WERI-Rb-1 (cell line): ENCODE measurements around the gene ZNF195.
"Not testable (repeated sequence)": the region's sequence is repeated elsewhere in the genome, so short reads cannot be mapped to it uniquely, and the experiment has no call there.

Experiments
- DNase-seq: peaks from one replicate; pipeline ENCODE4 v3.0.0-alpha.2; 2020
- H3K27ac ChIP-seq: fragments of 250-450 bp; sonication (Bioruptor Pico); 2 replicates; pipeline ENCODE4 v1.5.1; 2020; ENCODE audit warnings: mild to moderate bottlenecking, moderate library complexity
- H3K27me3 ChIP-seq: fragments of 250-450 bp; sonication (Bioruptor Pico); 2 replicates; pipeline ENCODE4 v1.5.1; 2021; ENCODE audit warnings: mild to moderate bottlenecking, low read depth, moderate library complexity; ENCODE audit not compliant: insufficient read depth, severe bottlenecking
- H3K36me3 ChIP-seq: fragments of 250-450 bp; sonication (Bioruptor Pico); 2 replicates; pipeline ENCODE4 v1.5.1; 2020; ENCODE audit warnings: mild to moderate bottlenecking, moderate library complexity
- H3K4me3 ChIP-seq: 2 replicates; pipeline ENCODE4 v1.5.1; 2011; ENCODE audit warnings: low read depth, mild to moderate bottlenecking, control low read depth, low read length
- H3K9me3 ChIP-seq: fragments of 250-450 bp; sonication (Bioruptor Pico); 2 replicates; pipeline ENCODE4 v1.5.1; 2021; ENCODE audit warnings: mild to moderate bottlenecking, moderate library complexity; ENCODE audit not compliant: severe bottlenecking
- TF ChIP-seq, protein P1 (sequence below): IDR thresholded peaks from 2 replicates; pipeline ENCODE4 v1.5.1; 2011; ENCODE audit warnings: low read depth, mild to moderate bottlenecking, control low read depth, inconsistent platforms, low read length

The ZNF195 gene

DNA sequence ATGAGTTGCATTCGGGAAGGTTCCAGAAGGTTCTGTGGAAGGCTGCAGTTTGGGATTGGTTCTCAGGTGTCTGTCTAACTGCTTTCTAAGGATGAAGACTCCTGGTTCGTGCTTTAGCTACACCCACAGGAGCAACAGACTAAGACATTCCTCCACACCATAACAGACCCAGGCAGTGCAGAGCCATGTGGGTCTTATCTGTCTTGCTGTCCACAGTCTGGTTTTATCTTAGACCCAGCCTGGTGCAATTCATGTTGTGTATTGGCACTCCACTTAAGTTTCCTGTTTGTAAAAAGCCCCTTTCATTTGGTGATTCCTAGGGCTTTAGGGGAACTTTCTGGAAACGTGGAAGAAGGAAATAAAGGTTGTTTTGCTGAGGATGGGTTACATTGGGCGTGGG is 22.1 kb upstream of the ZNF195 start:
- H3K9me3 ChIP-seq, DNase-seq, H3K4me3 ChIP-seq, H3K36me3 ChIP-seq, H3K27ac ChIP-seq, H3K27me3 ChIP-seq: not testable (repeated sequence)

DNA sequence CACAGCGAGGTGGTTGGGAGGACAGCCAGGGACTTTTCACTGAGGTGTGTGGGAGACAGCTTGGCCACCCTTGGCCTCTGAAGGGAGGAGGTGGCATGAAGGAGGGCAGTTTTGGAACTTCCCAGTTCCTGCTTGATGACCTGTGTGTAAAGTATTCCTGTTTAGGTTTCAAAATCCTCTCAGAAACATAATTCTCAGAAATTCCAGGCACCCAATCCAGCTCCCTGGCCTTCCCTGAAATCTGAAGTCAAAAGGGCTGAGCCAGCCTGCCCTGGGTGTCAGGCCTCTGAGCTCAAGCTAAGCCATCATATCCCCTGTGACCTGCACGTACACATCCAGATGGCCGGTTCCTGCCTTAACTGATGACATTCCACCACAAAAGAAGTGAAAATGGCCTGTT is 19.6 kb upstream of the ZNF195 start:
- not testable (repeated sequence) for H3K27me3 ChIP-seq, DNase-seq, H3K9me3 ChIP-seq, H3K4me3 ChIP-seq, H3K27ac ChIP-seq, H3K36me3 ChIP-seq

GRCh38 chr11:3398106-3398505 is 19.2 kb upstream of the ZNF195 start:
- not testable (repeated sequence) for H3K9me3 ChIP-seq, H3K27ac ChIP-seq, H3K27me3 ChIP-seq, H3K4me3 ChIP-seq, DNase-seq, H3K36me3 ChIP-seq

DNA sequence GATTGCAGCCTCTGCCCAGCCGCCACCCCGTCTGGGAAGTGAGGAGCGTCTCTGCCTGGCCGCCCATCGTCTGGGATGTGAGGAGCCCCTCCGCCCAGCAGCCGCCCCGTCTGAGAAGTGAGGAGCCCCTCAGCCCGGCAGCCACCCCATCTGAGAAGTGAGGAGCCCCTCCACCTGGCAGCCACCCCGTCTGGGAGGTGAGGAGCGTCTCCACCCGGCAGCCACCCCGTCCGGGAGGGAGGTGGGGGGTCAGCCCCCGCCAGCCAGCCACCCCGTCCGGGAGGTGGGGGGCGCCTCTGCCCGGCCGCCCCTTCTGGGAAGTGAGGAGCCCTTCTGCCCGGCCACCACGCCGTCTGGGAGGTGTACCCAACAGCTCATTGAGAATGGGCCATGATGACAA is 18.3 kb upstream of the ZNF195 start:
- not testable (repeated sequence) for DNase-seq, H3K27ac ChIP-seq, H3K4me3 ChIP-seq, H3K9me3 ChIP-seq, H3K36me3 ChIP-seq, H3K27me3 ChIP-seq

DNA sequence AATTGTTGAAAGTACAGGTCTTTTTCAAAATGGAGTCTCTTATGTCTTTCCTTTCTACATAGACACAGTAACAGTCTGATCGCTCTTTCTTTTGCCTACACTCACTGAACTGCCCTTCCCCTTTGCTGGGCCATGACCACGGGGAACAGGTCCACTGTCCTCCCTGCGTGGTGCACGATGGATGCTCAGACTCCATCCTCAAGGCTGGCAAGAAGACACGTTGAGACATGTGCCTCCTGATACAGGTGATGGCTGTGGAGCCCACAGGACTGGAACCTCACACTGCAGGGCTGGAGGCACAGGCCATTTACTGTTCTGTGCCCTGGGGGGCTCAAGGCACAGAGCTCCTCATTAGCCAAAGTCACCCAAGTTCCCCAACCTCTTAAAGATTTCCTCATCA is 16.5 kb upstream of the ZNF195 start:
- H3K4me3 ChIP-seq, H3K9me3 ChIP-seq, H3K27me3 ChIP-seq, H3K27ac ChIP-seq, DNase-seq, H3K36me3 ChIP-seq: not testable (repeated sequence)

- H3K36me3 ChIP-seq, DNase-seq, H3K9me3 ChIP-seq: not testable (repeated sequence)
These were observed 16.0 kb upstream of the ZNF195 start for GRCh38 chr11:3394956-3395355.

GRCh38 chr11:3393450-3393849 is 14.5 kb upstream of the ZNF195 start:
- not testable (repeated sequence) for DNase-seq, H3K4me3 ChIP-seq, H3K36me3 ChIP-seq, H3K9me3 ChIP-seq, H3K27me3 ChIP-seq, H3K27ac ChIP-seq

More at GRCh38 chr11:3394956-3395355, 16.0 kb upstream of the ZNF195 start:
- not testable (repeated sequence) for H3K4me3 ChIP-seq, H3K27ac ChIP-seq, H3K27me3 ChIP-seq

- TF ChIP-seq, protein P1, sequence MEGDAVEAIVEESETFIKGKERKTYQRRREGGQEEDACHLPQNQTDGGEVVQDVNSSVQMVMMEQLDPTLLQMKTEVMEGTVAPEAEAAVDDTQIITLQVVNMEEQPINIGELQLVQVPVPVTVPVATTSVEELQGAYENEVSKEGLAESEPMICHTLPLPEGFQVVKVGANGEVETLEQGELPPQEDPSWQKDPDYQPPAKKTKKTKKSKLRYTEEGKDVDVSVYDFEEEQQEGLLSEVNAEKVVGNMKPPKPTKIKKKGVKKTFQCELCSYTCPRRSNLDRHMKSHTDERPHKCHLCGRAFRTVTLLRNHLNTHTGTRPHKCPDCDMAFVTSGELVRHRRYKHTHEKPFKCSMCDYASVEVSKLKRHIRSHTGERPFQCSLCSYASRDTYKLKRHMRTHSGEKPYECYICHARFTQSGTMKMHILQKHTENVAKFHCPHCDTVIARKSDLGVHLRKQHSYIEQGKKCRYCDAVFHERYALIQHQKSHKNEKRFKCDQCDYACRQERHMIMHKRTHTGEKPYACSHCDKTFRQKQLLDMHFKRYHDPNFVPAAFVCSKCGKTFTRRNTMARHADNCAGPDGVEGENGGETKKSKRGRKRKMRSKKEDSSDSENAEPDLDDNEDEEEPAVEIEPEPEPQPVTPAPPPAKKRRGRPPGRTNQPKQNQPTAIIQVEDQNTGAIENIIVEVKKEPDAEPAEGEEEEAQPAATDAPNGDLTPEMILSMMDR = no peak
- H3K27me3 ChIP-seq = no peaks in the 10 kb centered on the region
- no peak for DNase-seq
- no peaks in the 10 kb centered on the region for H3K9me3 ChIP-seq
- H3K27ac ChIP-seq = no peak overlapping the region
- H3K4me3 ChIP-seq = no peak overlapping the region
- H3K36me3 ChIP-seq = peaks cover 1% of the 10 kb centered on the region
These were observed 3.8 kb upstream of the ZNF195 start for GRCh38 chr11:3382613-3383285.

GRCh38 chr11:3381794-3382193 is 2.8 kb upstream of the ZNF195 start:
- DNase-seq = no peak
- Histone ChIP-seq H3K27ac (no peak overlapping the region), H3K4me3 (no peak overlapping the region), H3K9me3 (no peaks in the 10 kb centered on the region), H3K36me3 (peaks cover 11% of the 10 kb centered on the region), H3K27me3 (no peaks in the 10 kb centered on the region)
- TF ChIP-seq, protein P1 = no peak
